ENCODE data around the gene RAB10.

RAB10 gene

DNA sequence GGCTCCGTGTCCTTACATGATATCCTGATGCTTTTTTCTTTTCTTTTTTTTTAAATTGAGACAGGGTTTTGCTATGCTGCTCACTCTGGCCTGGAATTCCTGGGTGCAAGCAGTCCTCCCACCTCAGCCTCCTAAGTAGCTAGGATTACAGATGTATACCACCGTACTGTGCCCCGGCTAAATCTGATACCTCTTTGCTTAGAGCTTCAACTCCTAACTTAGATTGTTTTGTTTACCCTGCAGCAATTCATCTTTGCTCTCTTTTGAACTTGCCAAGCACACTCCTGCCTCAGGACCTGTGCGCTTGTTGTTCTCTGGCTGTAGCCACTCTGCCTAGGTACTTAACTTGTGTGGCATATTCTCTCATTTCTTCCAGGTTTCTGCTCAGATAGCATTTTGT is 24.5 kb downstream of the RAB10 start:
- Histone ChIP-seq H3K36me3 (replicated peaks) (no peaks in the 10 kb centered on the region), H3K4me3 (ENCODE audit: low read depth, low read length) (no peak overlapping the region), H3K27ac (no peak overlapping the region), H3K27me3 (replicated peaks) (no peaks in the 10 kb centered on the region)
- TF ChIP-seq, protein P1, sequence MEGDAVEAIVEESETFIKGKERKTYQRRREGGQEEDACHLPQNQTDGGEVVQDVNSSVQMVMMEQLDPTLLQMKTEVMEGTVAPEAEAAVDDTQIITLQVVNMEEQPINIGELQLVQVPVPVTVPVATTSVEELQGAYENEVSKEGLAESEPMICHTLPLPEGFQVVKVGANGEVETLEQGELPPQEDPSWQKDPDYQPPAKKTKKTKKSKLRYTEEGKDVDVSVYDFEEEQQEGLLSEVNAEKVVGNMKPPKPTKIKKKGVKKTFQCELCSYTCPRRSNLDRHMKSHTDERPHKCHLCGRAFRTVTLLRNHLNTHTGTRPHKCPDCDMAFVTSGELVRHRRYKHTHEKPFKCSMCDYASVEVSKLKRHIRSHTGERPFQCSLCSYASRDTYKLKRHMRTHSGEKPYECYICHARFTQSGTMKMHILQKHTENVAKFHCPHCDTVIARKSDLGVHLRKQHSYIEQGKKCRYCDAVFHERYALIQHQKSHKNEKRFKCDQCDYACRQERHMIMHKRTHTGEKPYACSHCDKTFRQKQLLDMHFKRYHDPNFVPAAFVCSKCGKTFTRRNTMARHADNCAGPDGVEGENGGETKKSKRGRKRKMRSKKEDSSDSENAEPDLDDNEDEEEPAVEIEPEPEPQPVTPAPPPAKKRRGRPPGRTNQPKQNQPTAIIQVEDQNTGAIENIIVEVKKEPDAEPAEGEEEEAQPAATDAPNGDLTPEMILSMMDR (IDR thresholded peaks at IDR 0.05; ENCODE audit: low read depth, low read length, missing control alignments), result no peak
- in situ Hi-C loops (cut with HindIII; ENCODE audit: low pct_ligation_motif_present, low sequenced_read_pairs), result no loop called here
- no peak for DNase-seq

DNA sequence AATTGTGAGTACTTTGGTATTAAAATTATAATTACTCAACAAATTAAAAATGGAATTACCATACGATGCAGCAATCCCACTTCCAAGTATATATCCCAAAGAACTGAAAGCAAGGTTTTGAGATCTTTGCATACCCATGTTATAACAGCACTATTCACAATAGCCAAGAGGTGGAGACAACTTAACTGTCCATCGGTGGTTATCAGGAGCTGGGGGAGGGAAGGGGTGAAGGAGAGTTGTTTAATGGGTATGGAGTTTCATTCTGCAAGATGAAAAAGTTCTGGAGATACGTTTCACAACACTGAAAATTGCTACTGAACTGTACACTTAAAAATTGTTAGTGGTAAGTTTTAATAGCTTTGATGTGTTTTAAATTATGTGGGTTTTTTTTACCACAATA is 25.7 kb downstream of the RAB10 start:
- TF ChIP-seq, protein P1 (IDR thresholded peaks at IDR 0.05; ENCODE audit: low read depth, low read length, missing control alignments), result peak; percentile 29
- no peak for DNase-seq
- in situ Hi-C loops (cut with HindIII; ENCODE audit: low pct_ligation_motif_present, low sequenced_read_pairs), result no loop called here
- no peaks in the 10 kb centered on the region for H3K27me3 ChIP-seq (replicated peaks)
- no peak overlapping the region for H3K4me3 ChIP-seq (ENCODE audit: low read depth, low read length)
- H3K27ac ChIP-seq, result no peak overlapping the region
- no peaks in the 10 kb centered on the region for H3K36me3 ChIP-seq (replicated peaks)

DNA sequence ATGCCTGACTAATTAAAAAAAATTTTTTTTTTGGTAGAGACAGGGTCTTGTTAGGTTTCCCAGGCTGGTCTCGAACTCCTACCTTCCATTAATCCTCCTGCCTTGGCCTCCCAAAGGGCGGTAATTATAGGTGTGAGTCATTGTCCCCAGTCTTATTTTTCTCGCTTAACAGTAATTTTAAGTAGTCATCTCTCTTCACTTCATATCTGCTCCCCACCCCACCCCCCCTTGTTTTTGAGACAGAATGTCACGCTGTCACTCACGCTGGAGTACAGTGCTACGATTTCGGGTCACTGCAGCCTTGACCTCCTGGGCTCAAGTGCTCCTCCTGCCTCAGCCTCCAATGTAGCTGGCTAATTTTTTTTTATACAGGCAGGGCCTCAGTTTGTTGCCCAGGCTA is 27.7 kb downstream of the RAB10 start:
- Histone ChIP-seq H3K27me3 (replicated peaks) (no peaks in the 10 kb centered on the region), H3K27ac (no peak overlapping the region), H3K4me3 (ENCODE audit: low read depth, low read length) (no peak overlapping the region), H3K36me3 (replicated peaks) (no peaks in the 10 kb centered on the region)
- in situ Hi-C loops (cut with HindIII; ENCODE audit: low pct_ligation_motif_present, low sequenced_read_pairs), result no loop called here
- TF ChIP-seq, protein P1 (IDR thresholded peaks at IDR 0.05; ENCODE audit: low read depth, low read length, missing control alignments), result no peak
- no peak for DNase-seq

DNA sequence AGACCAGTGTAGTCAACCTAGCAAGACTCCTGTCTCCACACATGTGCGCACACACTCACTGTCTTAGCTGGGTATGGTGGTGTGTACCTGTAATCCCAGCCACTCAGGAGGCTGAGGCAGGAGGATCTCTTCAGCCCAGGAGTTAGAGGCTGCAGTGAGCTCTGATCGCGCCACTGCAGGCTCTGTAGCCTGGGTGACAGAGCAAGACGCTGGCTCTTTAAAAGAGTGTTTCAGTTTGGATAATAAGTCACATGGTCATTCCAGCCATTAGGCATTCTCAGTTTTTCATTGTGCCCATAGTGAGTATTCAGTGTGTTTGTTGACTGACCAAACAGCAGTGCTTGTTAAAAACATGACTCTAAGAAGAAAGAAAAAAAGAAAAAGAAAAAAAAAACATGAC is 31.0 kb downstream of the RAB10 start:
- H3K27ac ChIP-seq, result no peak overlapping the region
- no peak for DNase-seq
- no peaks in the 10 kb centered on the region for H3K36me3 ChIP-seq (replicated peaks)
- in situ Hi-C loops (cut with HindIII; ENCODE audit: low pct_ligation_motif_present, low sequenced_read_pairs), result no loop called here
- TF ChIP-seq, protein P1 (IDR thresholded peaks at IDR 0.05; ENCODE audit: low read depth, low read length, missing control alignments), result no peak
- no peaks in the 10 kb centered on the region for H3K27me3 ChIP-seq (replicated peaks)
- H3K4me3 ChIP-seq (ENCODE audit: low read depth, low read length), result no peak overlapping the region

DNA sequence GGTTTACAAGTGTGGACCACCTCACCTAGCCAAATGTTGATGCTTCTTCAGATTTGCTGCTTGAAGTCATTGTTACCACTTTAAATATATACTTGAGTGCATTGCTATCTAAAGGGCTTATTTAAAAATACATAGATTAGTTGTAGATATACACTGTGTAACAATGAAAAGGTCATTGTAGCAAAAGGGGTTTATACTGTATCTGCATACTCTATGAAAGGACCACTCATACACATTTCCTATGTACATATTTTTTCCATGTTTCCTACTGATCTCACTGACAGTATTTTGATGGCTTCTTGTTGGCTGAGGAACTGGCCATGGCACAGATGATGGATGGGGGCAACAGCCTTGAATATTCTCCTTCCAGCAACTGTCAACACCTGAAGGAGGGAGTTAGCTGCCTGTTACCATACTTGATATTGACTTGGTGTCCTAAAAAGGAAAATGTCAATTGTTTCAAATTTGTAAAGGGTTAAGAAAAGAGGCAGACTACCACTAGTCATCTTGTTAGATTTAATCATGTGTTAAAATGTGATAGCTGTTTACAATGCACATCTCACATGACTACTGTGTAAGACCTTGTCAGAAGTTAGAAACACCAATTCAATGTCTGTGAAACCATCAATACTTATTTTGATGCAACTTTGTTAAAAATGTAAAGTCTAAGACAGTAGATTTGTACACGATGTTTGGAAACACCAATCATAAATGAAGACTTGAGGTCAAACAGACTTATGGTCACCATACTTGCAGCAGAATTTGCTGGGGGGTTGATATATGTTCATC is 33.5 kb downstream of the RAB10 start:
- DNase-seq, result no peak
- Histone ChIP-seq H3K36me3 (replicated peaks) (no peaks in the 10 kb centered on the region), H3K4me3 (ENCODE audit: low read depth, low read length) (no peak overlapping the region), H3K27me3 (replicated peaks) (no peaks in the 10 kb centered on the region), H3K27ac (no peak overlapping the region)
- in situ Hi-C loops (cut with HindIII; ENCODE audit: low pct_ligation_motif_present, low sequenced_read_pairs), result no loop called here
- TF ChIP-seq, protein P1 (IDR thresholded peaks at IDR 0.05; ENCODE audit: low read depth, low read length, missing control alignments), result no peak
